Measurements from ENCODE around the gene KSR2.

Gene KSR2

GRCh38 chr12:117559978-117560377 is 408.8 kb downstream of the KSR2 start:
- Histone ChIP-seq H3K79me2 (ENCODE audit: low read length) (no peaks in the 10 kb centered on the region), H2AFZ (ENCODE audit: low read depth, low read length) (no peak overlapping the region), H4K20me1 (ENCODE audit: insufficient read depth, low read length) (no peaks in the 10 kb centered on the region), H3K9ac (ENCODE audit: low read length) (no peak overlapping the region), H3K4me2 (ENCODE audit: low read length) (no peak overlapping the region), H3K4me3 (ENCODE audit: low read length) (no peak overlapping the region), H3K27me3 (ENCODE audit: low read depth, low read length) (peaks cover 40% of the 10 kb centered on the region), H3K36me3 (replicated peaks; ENCODE audit: low read depth, low read length) (no peaks in the 10 kb centered on the region), H3K27ac (ENCODE audit: low read length) (no peak overlapping the region), H3K4me1 (ENCODE audit: low read length) (peaks cover 13% of the 10 kb centered on the region), H3K9me3 (ENCODE audit: insufficient read depth, low read length) (no peaks in the 10 kb centered on the region)
- TF ChIP-seq EZH2phosphoT487 (IDR thresholded peaks at IDR 0.05; ENCODE audit: low read depth) (no peak), CTCF (IDR thresholded peaks at IDR 0.05; ENCODE audit: low read depth, low read length) (no peak)

- Histone ChIP-seq H3K36me3 (replicated peaks; ENCODE audit: low read depth, low read length) (no peaks in the 10 kb centered on the region), H3K4me1 (ENCODE audit: low read length) (no peaks in the 10 kb centered on the region), H3K79me2 (ENCODE audit: low read length) (no peaks in the 10 kb centered on the region), H2AFZ (ENCODE audit: low read depth, low read length) (no peak overlapping the region), H3K4me2 (ENCODE audit: low read length) (no peak overlapping the region), H3K9me3 (ENCODE audit: insufficient read depth, low read length) (no peaks in the 10 kb centered on the region), H3K27ac (ENCODE audit: low read length) (no peak overlapping the region), H3K4me3 (ENCODE audit: low read length) (no peak overlapping the region), H3K9ac (ENCODE audit: low read length) (no peak overlapping the region), H4K20me1 (ENCODE audit: insufficient read depth, low read length) (no peaks in the 10 kb centered on the region), H3K27me3 (ENCODE audit: low read depth, low read length) (peaks cover 18% of the 10 kb centered on the region; the same call in 1 of the 2 replicates)
- TF ChIP-seq EZH2phosphoT487 (IDR thresholded peaks at IDR 0.05; ENCODE audit: low read depth) (no peak), CTCF (IDR thresholded peaks at IDR 0.05; ENCODE audit: low read depth, low read length) (no peak)
Observed at GRCh38 chr12:117555889-117556288, 412.9 kb downstream of the KSR2 start.

- H3K4me3 ChIP-seq (ENCODE audit: low read length), result no peak overlapping the region
- no peak overlapping the region for H3K9ac ChIP-seq (ENCODE audit: low read length)
- H2AFZ ChIP-seq (ENCODE audit: low read depth, low read length), result no peak overlapping the region
- no peaks in the 10 kb centered on the region for H3K79me2 ChIP-seq (ENCODE audit: low read length)
- no peak overlapping the region for H3K4me2 ChIP-seq (ENCODE audit: low read length)
- peaks cover 6% of the 10 kb centered on the region; the same call in 1 of the 2 replicates for H3K27me3 ChIP-seq (ENCODE audit: low read depth, low read length)
- H3K36me3 ChIP-seq (replicated peaks; ENCODE audit: low read depth, low read length), result no peaks in the 10 kb centered on the region
- H3K9me3 ChIP-seq (ENCODE audit: insufficient read depth, low read length), result no peaks in the 10 kb centered on the region
- H3K4me1 ChIP-seq (ENCODE audit: low read length), result no peaks in the 10 kb centered on the region
- H3K27ac ChIP-seq (ENCODE audit: low read length), result no peak overlapping the region
- H4K20me1 ChIP-seq (ENCODE audit: insufficient read depth, low read length), result no peaks in the 10 kb centered on the region
- TF ChIP-seq CTCF (IDR thresholded peaks at IDR 0.05; ENCODE audit: low read depth, low read length), result no peak
- no peak for TF ChIP-seq EZH2phosphoT487 (IDR thresholded peaks at IDR 0.05; ENCODE audit: low read depth)
Observed at GRCh38 chr12:117552971-117553370, 415.8 kb downstream of the KSR2 start.

- Histone ChIP-seq H3K27ac (ENCODE audit: low read length) (no peak overlapping the region), H4K20me1 (ENCODE audit: insufficient read depth, low read length) (no peaks in the 10 kb centered on the region), H3K4me3 (ENCODE audit: low read length) (no peak overlapping the region), H2AFZ (ENCODE audit: low read depth, low read length) (no peak overlapping the region), H3K9me3 (ENCODE audit: insufficient read depth, low read length) (no peaks in the 10 kb centered on the region), H3K79me2 (ENCODE audit: low read length) (no peaks in the 10 kb centered on the region), H3K4me1 (ENCODE audit: low read length) (no peaks in the 10 kb centered on the region), H3K36me3 (replicated peaks; ENCODE audit: low read depth, low read length) (no peaks in the 10 kb centered on the region), H3K27me3 (ENCODE audit: low read depth, low read length) (peaks cover 4% of the 10 kb centered on the region; the same call in 1 of the 2 replicates), H3K9ac (ENCODE audit: low read length) (no peak overlapping the region), H3K4me2 (ENCODE audit: low read length) (no peak overlapping the region)
- TF ChIP-seq CTCF (IDR thresholded peaks at IDR 0.05; ENCODE audit: low read depth, low read length) (no peak), EZH2phosphoT487 (IDR thresholded peaks at IDR 0.05; ENCODE audit: low read depth) (no peak)
Observed at GRCh38 chr12:117551665-117552064, 417.1 kb downstream of the KSR2 start.

All from OCI-LY3 (cell line).